Mucosa of stomach (tissue), 1 donor: Measurements from ENCODE around the gene C12orf75.

Experiments used
- H3K27me3 ChIP-seq: one replicate; pipeline ENCODE4 v1.7.0; 2013; ENCODE audit warnings: mild to moderate bottlenecking, low read length; ENCODE audit not compliant: control insufficient read depth, insufficient read depth
- H3K36me3 ChIP-seq: one replicate; pipeline ENCODE4 v1.7.0; 2013; ENCODE audit warnings: low read length; ENCODE audit not compliant: control insufficient read depth, insufficient read depth
- H3K4me1 ChIP-seq: one replicate; pipeline ENCODE4 v1.7.0; 2013; ENCODE audit warnings: mild to moderate bottlenecking, low read length; ENCODE audit not compliant: control insufficient read depth, insufficient read depth
- H3K4me3 ChIP-seq: one replicate; pipeline ENCODE4 v1.7.0; 2013; ENCODE audit warnings: low read length
- H3K9ac ChIP-seq: one replicate; pipeline ENCODE4 v1.7.0; 2013; ENCODE audit warnings: mild to moderate bottlenecking, low read length, moderate library complexity
- H3K9me3 ChIP-seq: one replicate; pipeline ENCODE4 v1.7.0; 2013; ENCODE audit warnings: mild to moderate bottlenecking, low read length, moderate library complexity; ENCODE audit not compliant: control insufficient read depth
- donor health status: Pancreatic carcinoma.

C12orf75 gene

GRCh38 chr12:105413911-105414487, 83.5 kb downstream of the C12orf75 start:
- H3K9ac ChIP-seq = no peak overlapping the region
- no peak overlapping the region for H3K4me3 ChIP-seq
- no peaks in the 10 kb centered on the region for H3K9me3 ChIP-seq
- no peaks in the 10 kb centered on the region for H3K36me3 ChIP-seq
- no peaks in the 10 kb centered on the region for H3K4me1 ChIP-seq
- no peaks in the 10 kb centered on the region for H3K27me3 ChIP-seq

DNA sequence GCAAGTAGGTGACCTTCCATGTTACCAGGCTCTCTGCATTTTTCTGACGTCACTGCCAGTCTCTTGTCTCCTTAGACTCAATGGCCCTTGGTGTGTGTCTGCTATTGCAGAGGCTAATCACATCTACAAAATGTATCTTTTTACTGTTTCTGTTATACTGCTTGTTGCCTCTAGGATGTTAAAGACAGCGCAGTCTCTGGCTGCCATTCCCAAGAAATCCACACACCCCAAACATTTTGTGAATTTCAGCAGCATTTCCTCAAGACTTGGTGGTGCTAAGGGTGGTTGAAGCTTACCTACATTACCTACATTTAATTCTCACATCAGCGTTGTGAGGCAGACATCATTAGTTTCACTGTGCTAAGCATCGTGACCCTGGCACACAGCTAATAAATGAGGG, 87.2 kb downstream of the C12orf75 start:
- Histone ChIP-seq H3K9me3 (no peaks in the 10 kb centered on the region), H3K27me3 (no peaks in the 10 kb centered on the region), H3K9ac (no peak overlapping the region), H3K4me3 (no peak overlapping the region), H3K36me3 (no peaks in the 10 kb centered on the region), H3K4me1 (no peaks in the 10 kb centered on the region)

GRCh38 chr12:105418229-105418628, 87.7 kb downstream of the C12orf75 start:
- no peaks in the 10 kb centered on the region for H3K27me3 ChIP-seq
- no peak overlapping the region for H3K9ac ChIP-seq
- H3K4me1 ChIP-seq = no peaks in the 10 kb centered on the region
- no peak overlapping the region for H3K4me3 ChIP-seq
- no peaks in the 10 kb centered on the region for H3K36me3 ChIP-seq
- H3K9me3 ChIP-seq = no peaks in the 10 kb centered on the region

- Histone ChIP-seq H3K36me3 (no peaks in the 10 kb centered on the region), H3K9ac (no peak overlapping the region), H3K27me3 (no peaks in the 10 kb centered on the region), H3K4me3 (no peak overlapping the region), H3K9me3 (no peaks in the 10 kb centered on the region), H3K4me1 (no peaks in the 10 kb centered on the region)
Measured at GRCh38 chr12:105418821-105419291, 88.4 kb downstream of the C12orf75 start.

DNA sequence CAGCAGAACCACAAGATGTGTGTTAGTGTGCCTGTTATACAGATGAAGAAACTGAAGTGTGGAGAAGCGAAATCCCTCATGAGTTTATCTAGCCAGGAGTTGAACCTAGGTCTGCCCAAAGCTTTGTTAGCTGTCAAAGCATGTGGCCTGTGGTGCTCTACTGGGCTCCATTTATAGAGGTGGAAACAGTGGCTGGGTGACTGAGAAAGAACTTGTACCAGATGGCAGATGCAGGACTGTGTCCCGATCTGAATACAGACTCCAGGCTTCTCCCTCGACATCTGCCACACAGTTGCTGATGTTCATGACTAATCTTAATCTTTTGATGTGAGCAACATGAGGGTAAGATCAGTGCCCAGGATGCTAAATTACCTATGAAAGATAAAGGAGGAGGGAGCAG, 89.1 kb downstream of the C12orf75 start:
- Histone ChIP-seq H3K4me3 (no peak overlapping the region), H3K27me3 (no peaks in the 10 kb centered on the region), H3K4me1 (no peaks in the 10 kb centered on the region), H3K9me3 (no peaks in the 10 kb centered on the region), H3K9ac (no peak overlapping the region), H3K36me3 (no peaks in the 10 kb centered on the region)

DNA sequence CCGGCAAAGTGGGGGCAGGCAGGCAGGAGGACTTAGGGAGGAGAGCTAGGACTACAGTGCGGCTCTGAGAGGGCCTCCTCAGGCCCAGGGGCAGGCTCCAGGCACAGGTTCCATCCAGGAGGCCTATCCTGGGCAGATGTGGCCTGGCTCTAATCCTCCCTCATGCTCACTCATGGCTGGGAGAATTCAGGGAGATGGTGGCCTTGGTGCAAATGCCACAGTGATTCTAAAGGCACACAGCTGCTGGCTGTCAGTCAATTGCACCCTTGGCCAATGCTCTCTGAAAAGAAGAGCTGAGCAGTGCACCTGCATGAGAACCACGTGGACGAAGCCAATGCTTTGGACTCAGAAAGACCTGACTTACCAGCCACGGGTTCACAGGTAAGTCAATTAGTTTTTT, 89.6 kb downstream of the C12orf75 start:
- Histone ChIP-seq H3K9me3 (no peaks in the 10 kb centered on the region), H3K4me1 (no peaks in the 10 kb centered on the region), H3K9ac (no peak overlapping the region), H3K27me3 (no peaks in the 10 kb centered on the region), H3K36me3 (no peaks in the 10 kb centered on the region), H3K4me3 (no peak overlapping the region)

- Histone ChIP-seq H3K36me3 (no peaks in the 10 kb centered on the region), H3K9me3 (no peaks in the 10 kb centered on the region), H3K4me3 (no peak overlapping the region), H3K4me1 (no peaks in the 10 kb centered on the region), H3K27me3 (no peaks in the 10 kb centered on the region), H3K9ac (no peak overlapping the region)
Measured at GRCh38 chr12:105420659-105421240, 90.3 kb downstream of the C12orf75 start.
